Left ventricle myocardium inferior (tissue), 1 donor: Measurements from ENCODE around the gene ITIH3. TPM values are rescaled to one million over a fixed set of nuclear protein-coding genes. Genes with fewer than 3 reads are reported as not detected.

Experiments
- DNase-seq: peaks from one replicate; pipeline ENCODE4 v3.0.0-alpha.2; 2020
- H3K27ac ChIP-seq: fragments of 200-600 bp; replicated peaks from 2 replicates; pipeline ENCODE4 v1.8.0; 2021
- H3K27me3 ChIP-seq: fragments of 200-600 bp; 2 replicates; pipeline ENCODE4 v1.8.0; 2021; ENCODE audit warnings: low read depth
- H3K36me3 ChIP-seq: fragments of 200-600 bp; 2 replicates; pipeline ENCODE4 v1.8.0; 2021
- H3K4me1 ChIP-seq: fragments of 200-600 bp; 2 replicates; pipeline ENCODE4 v1.8.0; 2021
- H3K4me3 ChIP-seq: fragments of 200-600 bp; 2 replicates; pipeline ENCODE4 v1.8.0; 2021; ENCODE audit warnings: mild to moderate bottlenecking, moderate library complexity
- H3K9me3 ChIP-seq: fragments of 200-600 bp; replicated peaks from 2 replicates; pipeline ENCODE4 v1.8.0; 2021
- intact Hi-C: fragments of 100-400 bp; cut with micrococcal nuclease; formaldehyde crosslinking; loops from one replicate; pipeline ENCODE4 v1.11.0; 2022
- total RNA-seq: library from RNA; stranded (reverse); fragmentation: NEBNext Ultra II Directional; extraction: Animal tissue kit (Norgen Biotek cat#: 25700); gene quantifications from one replicate; pipeline ENCODE4 v1.2.1, GENCODE V29; 2021
- TF ChIP-seq, protein P1 (sequence below): fragments of 200-600 bp; IDR thresholded peaks from 2 replicates; pipeline ENCODE4 v1.8.0; 2021; ENCODE audit warnings: antibody characterized with exemption, mild to moderate bottlenecking, borderline replicate concordance
- donor health status: DM: no; HTN: yes; CAD: no; lungs with severe emphysema.

ITIH3 gene
- total RNA-seq, 1 donor from 2014 or later: 0.55 TPM

DNA sequence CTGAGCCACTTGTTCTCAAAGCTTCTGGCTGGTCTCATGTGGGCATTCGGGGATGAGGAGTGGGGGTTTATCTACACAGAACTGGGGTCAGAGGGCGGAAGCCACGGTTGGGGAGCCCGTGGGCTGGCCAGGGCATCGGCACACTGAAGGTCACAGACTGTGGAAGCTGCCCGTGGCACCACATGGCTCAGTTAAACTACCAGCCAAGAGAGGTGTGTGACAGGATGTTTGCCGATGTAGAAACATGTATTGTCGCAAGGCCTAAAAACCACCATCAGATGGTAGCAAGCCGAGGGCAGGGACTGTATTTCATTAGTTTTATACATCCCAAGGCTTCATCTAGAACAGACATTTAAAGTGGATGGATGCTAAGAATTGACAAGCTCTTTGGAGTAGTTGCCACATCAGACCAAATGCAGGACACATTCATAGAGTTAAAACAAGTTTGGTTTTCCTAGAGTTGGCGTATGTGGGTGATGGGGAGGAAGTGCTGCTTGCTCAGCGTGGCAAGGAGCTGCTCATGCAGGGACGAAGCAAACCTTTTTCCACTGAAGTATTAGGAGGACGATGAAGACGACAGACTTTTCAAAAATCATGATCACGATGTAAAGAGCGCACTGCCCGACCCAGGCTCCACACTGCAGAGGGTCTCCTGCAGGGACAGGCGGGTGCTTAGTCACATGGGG, 49.8 kb downstream of the ITIH3 start:
- intact Hi-C loops: no loop called here
- peak overlapping the region; percentile 86 for H3K27ac ChIP-seq
- DNase-seq: no peak
- TF ChIP-seq, protein P1, sequence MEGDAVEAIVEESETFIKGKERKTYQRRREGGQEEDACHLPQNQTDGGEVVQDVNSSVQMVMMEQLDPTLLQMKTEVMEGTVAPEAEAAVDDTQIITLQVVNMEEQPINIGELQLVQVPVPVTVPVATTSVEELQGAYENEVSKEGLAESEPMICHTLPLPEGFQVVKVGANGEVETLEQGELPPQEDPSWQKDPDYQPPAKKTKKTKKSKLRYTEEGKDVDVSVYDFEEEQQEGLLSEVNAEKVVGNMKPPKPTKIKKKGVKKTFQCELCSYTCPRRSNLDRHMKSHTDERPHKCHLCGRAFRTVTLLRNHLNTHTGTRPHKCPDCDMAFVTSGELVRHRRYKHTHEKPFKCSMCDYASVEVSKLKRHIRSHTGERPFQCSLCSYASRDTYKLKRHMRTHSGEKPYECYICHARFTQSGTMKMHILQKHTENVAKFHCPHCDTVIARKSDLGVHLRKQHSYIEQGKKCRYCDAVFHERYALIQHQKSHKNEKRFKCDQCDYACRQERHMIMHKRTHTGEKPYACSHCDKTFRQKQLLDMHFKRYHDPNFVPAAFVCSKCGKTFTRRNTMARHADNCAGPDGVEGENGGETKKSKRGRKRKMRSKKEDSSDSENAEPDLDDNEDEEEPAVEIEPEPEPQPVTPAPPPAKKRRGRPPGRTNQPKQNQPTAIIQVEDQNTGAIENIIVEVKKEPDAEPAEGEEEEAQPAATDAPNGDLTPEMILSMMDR: no peak
- peak overlapping the region; percentile 12 for H3K4me3 ChIP-seq
- H3K27me3 ChIP-seq: no peaks in the 10 kb centered on the region
- peaks cover 56% of the 10 kb centered on the region for H3K4me1 ChIP-seq
- H3K36me3 ChIP-seq: peaks cover 42% of the 10 kb centered on the region
- no peaks in the 10 kb centered on the region for H3K9me3 ChIP-seq

DNA sequence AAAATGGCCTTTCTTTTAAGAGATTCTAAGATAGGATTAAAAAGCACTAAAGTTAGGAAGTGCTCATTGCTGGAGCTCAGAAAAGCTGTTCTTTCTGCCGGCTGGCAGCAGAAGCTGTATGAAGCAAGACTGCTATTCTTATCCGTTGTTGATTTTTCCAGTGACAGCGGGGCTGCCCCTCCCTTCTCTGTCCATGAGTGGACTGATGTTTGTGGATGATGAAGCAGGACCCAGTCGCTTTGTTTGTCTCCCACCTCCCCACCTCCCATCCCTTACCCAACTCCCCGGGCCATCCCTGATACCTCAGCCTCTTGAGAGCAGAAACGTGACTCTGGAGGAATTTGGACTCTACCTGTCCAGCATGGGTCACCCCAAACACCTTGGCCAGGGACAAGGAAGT, 50.6 kb downstream of the ITIH3 start:
- H3K4me1 ChIP-seq: peaks cover 56% of the 10 kb centered on the region
- H3K27me3 ChIP-seq: no peaks in the 10 kb centered on the region
- peak; percentile 50 for DNase-seq
- intact Hi-C loops: no loop called here
- peak overlapping the region; percentile 86 for H3K27ac ChIP-seq
- H3K9me3 ChIP-seq: no peaks in the 10 kb centered on the region
- H3K4me3 ChIP-seq: peak overlapping the region; percentile 12
- H3K36me3 ChIP-seq: peaks cover 48% of the 10 kb centered on the region
- TF ChIP-seq, protein P1: no peak

DNA sequence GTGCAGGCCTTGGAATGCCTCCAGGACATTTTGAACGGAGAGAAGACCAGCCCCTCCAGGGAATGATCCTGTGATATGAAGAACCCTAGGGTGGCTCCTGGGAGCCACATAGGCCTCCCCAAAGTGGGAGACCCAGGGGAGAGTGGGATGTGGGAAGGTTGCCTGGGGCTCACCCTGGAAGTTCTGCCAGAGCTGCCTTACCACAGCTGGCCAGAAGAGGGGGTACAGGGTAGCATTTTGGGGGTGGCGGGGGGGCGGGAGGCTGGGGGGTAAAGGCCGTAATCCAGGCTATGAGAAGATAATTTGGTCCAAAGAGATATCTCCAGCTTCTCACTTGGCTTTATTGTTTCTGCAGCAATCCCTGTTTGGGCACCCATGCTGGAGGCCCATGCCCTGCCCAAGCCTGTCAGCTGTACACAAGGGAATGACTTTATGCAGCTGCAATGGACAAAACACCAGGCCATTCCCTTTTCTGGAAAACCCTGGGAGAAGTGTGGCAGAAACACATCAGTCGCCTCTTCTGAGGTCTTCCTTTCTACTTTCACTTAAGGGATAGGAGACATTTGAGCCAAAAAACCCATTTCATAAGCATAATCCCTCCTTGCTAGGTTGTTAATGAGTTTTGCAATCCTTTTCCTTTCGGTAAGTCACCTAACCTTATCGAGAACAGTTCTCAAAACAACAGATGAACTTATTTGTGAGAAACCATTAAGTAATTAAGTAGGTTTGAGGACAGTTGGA, 51.3 kb downstream of the ITIH3 start:
- H3K27me3 ChIP-seq: no peaks in the 10 kb centered on the region
- no peak for DNase-seq
- H3K36me3 ChIP-seq: peaks cover 50% of the 10 kb centered on the region
- H3K9me3 ChIP-seq: no peaks in the 10 kb centered on the region
- TF ChIP-seq, protein P1: peak; percentile 59
- intact Hi-C loops: no loop called here
- peak overlapping the region; percentile 86 for H3K27ac ChIP-seq
- peak overlapping the region; percentile 12 for H3K4me3 ChIP-seq
- peaks cover 54% of the 10 kb centered on the region for H3K4me1 ChIP-seq

DNA sequence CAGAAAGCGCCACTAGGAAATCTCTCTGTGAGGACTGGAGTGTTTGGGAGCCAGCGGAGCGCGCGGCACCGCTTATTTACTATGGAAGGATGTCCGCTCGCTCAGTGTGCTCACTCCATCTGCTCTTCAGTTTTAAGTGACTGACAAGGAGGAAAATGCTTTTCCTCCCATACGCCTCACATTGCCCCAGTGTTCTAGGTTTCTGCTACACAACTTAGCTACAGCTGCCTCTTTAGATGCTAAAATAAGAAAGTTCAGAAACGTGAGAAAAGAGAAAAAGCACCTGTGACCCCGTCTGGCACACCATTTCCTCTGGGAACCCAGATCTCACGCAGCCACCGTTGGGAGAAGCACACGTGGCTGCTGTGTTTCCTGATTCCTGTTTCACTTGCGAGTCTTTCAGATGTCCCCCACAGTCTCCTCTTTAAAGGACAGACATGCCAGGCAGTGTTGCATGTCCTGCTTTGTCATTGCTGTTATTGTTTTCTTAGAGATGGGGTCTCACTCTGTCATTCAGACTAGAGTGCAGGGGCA, 51.9 kb downstream of the ITIH3 start:
- DNase-seq: no peak
- Histone ChIP-seq H3K4me1 (peaks cover 48% of the 10 kb centered on the region), H3K9me3 (no peaks in the 10 kb centered on the region), H3K27ac (peak overlapping the region; percentile 86), H3K4me3 (peak overlapping the region; percentile 12), H3K36me3 (peaks cover 50% of the 10 kb centered on the region), H3K27me3 (no peaks in the 10 kb centered on the region)
- intact Hi-C loops: no loop called here
- TF ChIP-seq, protein P1: no peak

DNA sequence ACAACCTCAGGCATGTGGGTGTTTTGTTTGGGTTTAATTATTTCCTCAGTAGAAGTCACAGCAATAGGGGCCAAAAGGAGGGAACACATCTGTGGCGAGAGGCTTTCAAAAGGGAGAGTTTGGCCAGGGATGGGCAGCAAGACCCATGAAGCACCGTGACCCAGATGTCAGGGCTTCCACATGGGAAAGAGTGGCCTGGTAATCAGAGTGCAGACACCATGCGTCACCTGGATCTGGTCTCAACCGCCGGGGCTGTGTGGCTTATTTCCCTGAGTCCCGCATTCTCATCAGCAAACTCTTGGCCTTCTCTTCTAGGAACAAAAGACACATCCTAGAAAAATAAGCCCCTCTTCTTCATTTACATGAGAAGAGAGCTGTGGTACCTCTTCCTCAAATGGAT, 52.6 kb downstream of the ITIH3 start:
- TF ChIP-seq, protein P1: no peak
- peaks cover 51% of the 10 kb centered on the region for H3K36me3 ChIP-seq
- no peaks in the 10 kb centered on the region for H3K9me3 ChIP-seq
- peak overlapping the region; percentile 86 for H3K27ac ChIP-seq
- H3K27me3 ChIP-seq: no peaks in the 10 kb centered on the region
- no peak overlapping the region for H3K4me3 ChIP-seq
- peaks cover 41% of the 10 kb centered on the region for H3K4me1 ChIP-seq
- intact Hi-C loops: no loop called here
- DNase-seq: no peak
